ENCODE data around the gene GHITM. TPM values are rescaled to one million over a fixed set of nuclear protein-coding genes. Genes with fewer than 3 reads are reported as not detected.
"Not testable (repeated sequence)": the region's sequence is repeated elsewhere in the genome, so short reads cannot be mapped to it uniquely, and the experiment has no call there.

The GHITM gene
- total and polyA plus RNA-seq, 10 donors = 69.2 to 152 (median 102) TPM

DNA sequence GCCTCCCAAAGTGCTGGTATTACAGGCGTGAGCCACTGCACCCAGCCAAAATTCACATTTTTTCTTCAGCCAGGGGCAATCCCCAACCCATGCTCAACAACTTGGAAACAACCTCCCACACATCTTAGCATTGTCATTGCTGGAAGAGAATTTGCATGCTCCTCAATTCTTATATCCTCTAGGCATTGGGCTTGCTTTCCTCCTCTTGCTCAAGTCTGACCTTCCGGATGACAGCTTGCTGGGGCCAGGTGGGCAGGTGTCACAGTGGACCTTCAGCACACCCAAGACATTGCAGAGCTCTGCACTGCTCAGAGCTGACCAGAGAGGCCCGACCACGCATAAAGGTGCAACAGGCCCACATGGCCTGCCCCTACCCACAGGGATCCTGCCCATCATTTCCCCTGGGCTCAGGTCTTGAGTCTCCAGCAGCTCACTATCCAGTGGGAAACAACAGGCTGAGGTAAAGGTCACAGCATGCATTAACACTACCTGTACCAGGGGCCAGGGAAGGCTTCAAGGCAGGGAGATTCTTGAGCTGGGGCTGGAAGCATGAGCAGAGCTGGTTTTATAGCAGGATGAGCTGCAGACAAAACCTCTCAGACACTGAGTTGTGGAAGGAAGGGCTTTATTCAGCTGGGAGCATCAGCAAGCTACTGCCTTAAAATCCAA lies 27.4 kb downstream of the GHITM start:
- Histone ChIP-seq H3K9me3 (peaks cover 0 to 18% (median 4%) of the 10 kb centered on the region in 8 donors), H3K4me3 (no peak overlapping the region), H3K4me1 (no peaks in the 10 kb centered on the region), H3K27ac (no peak overlapping the region), H3K27me3 (replicated peaks in 1 of 7) (peaks cover 0 to 26% (median 0%) of the 10 kb centered on the region in 7 donors), H3K36me3 (no peaks in the 10 kb centered on the region)
- intact Hi-C loops (cut with DNase I; ENCODE audit: low total_unique reads) = no loop called here
- TF ChIP-seq POLR2AphosphoS5 (IDR thresholded peaks at IDR 0.05) (no peak), POLR2A (IDR thresholded peaks at IDR 0.05) (no peak)
- TF ChIP-seq, protein P1, sequence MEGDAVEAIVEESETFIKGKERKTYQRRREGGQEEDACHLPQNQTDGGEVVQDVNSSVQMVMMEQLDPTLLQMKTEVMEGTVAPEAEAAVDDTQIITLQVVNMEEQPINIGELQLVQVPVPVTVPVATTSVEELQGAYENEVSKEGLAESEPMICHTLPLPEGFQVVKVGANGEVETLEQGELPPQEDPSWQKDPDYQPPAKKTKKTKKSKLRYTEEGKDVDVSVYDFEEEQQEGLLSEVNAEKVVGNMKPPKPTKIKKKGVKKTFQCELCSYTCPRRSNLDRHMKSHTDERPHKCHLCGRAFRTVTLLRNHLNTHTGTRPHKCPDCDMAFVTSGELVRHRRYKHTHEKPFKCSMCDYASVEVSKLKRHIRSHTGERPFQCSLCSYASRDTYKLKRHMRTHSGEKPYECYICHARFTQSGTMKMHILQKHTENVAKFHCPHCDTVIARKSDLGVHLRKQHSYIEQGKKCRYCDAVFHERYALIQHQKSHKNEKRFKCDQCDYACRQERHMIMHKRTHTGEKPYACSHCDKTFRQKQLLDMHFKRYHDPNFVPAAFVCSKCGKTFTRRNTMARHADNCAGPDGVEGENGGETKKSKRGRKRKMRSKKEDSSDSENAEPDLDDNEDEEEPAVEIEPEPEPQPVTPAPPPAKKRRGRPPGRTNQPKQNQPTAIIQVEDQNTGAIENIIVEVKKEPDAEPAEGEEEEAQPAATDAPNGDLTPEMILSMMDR (IDR thresholded peaks at IDR 0.05 in 8 of 11, conservative IDR thresholded peaks at IDR 0.05 in 3 of 11) = no peak
- no peak for DNase-seq
- WGBS, 5 donors = 82 to 89% (median 86%) methylated on average over 4 of the region's 4 CpGs

DNA sequence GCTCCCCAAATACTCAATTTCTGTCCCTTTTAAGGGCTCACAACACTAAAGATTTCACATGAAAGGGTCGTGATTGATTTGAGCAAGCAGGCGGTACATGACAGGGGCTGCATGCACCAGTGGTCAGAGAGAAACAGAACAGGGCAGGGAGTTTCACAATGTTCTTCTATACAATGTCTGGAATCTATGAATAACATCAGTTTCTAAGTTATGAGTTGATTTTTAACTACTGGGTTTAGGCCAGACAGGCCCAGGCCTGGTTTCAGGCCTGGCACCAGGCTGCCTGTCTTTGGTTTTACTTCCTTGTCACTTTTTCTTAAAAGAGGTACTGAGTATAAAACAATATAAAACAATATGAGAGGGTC lies 28.0 kb downstream of the GHITM start:
- intact Hi-C loops (cut with DNase I; ENCODE audit: low total_unique reads); H3K4me1 ChIP-seq: not testable (repeated sequence)

DNA sequence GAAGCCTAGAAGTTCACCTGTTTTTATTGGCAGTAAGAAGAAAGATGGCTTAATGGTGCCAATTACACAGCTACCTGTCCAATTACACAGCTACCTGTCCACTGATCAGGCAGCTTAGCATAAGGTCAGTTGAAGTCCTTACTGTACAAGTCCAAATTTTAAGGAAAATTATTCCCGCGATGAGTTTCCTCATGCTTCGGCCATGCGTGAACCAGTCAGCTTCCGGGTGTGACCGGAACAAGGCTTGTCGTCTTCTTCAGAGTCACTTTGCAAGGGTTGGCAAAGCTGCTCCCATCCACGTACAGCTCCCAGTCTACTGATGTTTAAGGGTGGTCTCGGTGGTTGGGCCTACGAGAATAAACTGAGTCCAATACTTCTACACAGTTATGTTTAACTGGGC lies 29.1 kb downstream of the GHITM start:
- Histone ChIP-seq H3K27me3 (replicated peaks in 1 of 7) (peaks cover 0 to 16% (median 0%) of the 10 kb centered on the region in 7 donors), H3K9me3 (peaks cover 0 to 18% (median 4%) of the 10 kb centered on the region in 8 donors)
- H3K4me1 ChIP-seq; intact Hi-C loops (cut with DNase I; ENCODE audit: low total_unique reads); H3K4me3 ChIP-seq; H3K27ac ChIP-seq; DNase-seq; H3K36me3 ChIP-seq: not testable (repeated sequence)
- 84 to 97% (median 96%) methylated on average over 10 of the region's 10 CpGs for WGBS, 5 donors

More for the DNA sequence above, 28.0 kb downstream of the GHITM start:
- peaks cover 0 to 18% (median 4%) of the 10 kb centered on the region in 8 donors for H3K9me3 ChIP-seq
- H3K4me3 ChIP-seq, H3K27ac ChIP-seq, DNase-seq, H3K36me3 ChIP-seq: not testable (repeated sequence)
- WGBS, 5 donors = 80 to 93% (median 84%) methylated on average over 2 of the region's 2 CpGs
- peaks cover 0 to 21% (median 0%) of the 10 kb centered on the region in 7 donors for H3K27me3 ChIP-seq (replicated peaks in 1 of 7)

DNA sequence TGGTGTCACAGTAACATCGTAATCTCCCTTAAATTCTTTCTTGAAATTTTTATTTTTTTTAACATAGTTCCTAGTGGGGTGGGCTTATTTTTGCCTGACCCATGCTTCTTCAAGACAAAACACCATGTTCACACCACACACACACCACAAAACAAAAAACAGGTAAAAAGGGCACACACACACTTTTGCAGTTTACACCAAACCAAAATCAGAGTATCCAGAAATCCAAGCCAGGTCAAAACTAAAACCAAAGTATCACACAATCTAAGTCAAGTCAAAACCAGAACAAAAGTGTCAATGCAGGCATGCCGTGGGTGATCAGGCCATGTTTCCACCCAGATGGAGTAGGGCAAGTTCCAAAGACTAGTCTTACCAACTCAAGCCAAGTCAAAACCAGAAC lies 31.9 kb downstream of the GHITM start:
- H3K27me3 ChIP-seq (replicated peaks in 1 of 7); H3K36me3 ChIP-seq; H3K4me3 ChIP-seq; DNase-seq; intact Hi-C loops (cut with DNase I; ENCODE audit: low total_unique reads); H3K4me1 ChIP-seq: not testable (repeated sequence)
- Histone ChIP-seq H3K9me3 (peaks cover 0 to 18% (median 4%) of the 10 kb centered on the region in 8 donors), H3K27ac (peak overlapping the region in 2 of 8 donors; percentile 34 to 65)
- 75 to 92% (median 78%) methylated on average over 2 of the region's 2 CpGs for WGBS, 5 donors

DNA sequence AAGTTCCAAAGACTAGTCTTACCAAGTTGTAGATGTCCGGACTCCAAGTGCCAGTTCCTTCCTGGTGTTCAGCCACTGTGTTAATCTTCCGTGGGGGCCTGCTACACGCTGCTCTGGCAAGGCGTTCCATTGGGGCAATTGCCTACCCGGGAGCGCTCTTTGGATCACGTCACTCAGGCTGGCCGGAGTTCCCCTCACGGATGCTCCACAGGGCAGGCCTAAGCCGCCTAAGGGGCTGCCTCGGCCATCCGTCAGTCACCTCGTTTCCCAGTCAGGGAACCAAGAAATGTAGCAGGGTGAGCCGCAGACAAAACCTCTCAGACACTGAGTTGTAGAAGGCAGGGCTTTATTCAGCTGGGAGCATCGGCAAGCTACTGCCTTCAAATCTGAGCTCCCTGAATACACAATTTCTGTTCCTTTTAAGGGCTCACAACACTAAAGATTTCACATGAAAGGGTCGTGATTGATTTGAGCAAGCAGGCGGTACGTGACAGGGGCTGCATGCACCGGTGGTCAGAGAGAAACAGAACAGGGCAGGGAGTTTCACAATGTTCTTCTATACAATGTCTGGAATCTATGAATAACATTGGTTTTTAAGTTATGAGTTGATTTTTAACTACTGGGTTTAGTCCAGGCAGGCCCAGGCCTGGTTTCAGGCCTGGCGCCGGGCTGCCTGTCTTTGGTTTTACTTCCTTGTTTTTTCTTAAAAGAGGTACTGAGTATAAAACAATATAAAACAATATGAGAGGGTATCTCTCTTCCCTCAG lies 32.6 kb downstream of the GHITM start:
- DNase-seq; H3K36me3 ChIP-seq; intact Hi-C loops (cut with DNase I; ENCODE audit: low total_unique reads); H3K27me3 ChIP-seq (replicated peaks in 1 of 7); H3K4me3 ChIP-seq: not testable (repeated sequence)
- 69 to 79% (median 76%) methylated on average over 12 to 20 of the region's 21 CpGs for WGBS, 5 donors
- peak overlapping the region in 4 of 8 donors; percentile 26 to 65 (median 34) for H3K27ac ChIP-seq
- peaks cover 0 to 16% (median 4%) of the 10 kb centered on the region in 8 donors for H3K9me3 ChIP-seq
- H3K4me1 ChIP-seq = peaks cover 0 to 12% (median 1%) of the 10 kb centered on the region in 6 donors

Data from spleen (tissue), 11 donors.